AG20443 (cell line): ENCODE data around the gene CHMP6.
A peak's percentile ranks its signal among the peaks of the same experiment; 100 is the strongest.
"Not testable (repeated sequence)": the region's sequence is repeated elsewhere in the genome, so short reads cannot be mapped to it uniquely, and the experiment has no call there.

ENCODE experiments used
- DNase-seq: peaks from one replicate; pipeline ENCODE4 v3.0.0; 2012; ENCODE audit warnings: low spot score, mixed read lengths

CHMP6 gene

DNA sequence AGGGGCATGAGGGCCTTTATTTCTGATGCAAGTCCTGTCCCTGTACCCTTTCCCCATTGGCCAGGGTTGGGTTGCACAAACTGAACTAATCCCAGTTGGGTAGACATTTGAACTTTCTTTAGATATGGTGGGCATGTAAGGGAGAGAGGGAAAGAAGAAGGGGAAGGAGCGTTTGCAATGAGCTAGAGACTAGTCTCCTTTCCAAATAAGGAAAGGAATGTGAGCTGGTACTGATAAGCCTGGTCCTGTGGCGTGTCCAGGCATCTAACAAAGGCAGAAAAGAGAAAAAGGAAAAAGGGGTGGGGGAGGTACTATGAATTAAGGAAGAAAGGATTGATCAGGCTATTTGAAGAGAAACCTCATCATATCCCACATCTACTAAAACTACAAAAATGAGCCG lies 20.3 kb downstream of the CHMP6 start:
- no peak for DNase-seq

- no peak for DNase-seq
Measured at GRCh38 chr17:81012574-81013447, 21.2 kb downstream of the CHMP6 start.

DNA sequence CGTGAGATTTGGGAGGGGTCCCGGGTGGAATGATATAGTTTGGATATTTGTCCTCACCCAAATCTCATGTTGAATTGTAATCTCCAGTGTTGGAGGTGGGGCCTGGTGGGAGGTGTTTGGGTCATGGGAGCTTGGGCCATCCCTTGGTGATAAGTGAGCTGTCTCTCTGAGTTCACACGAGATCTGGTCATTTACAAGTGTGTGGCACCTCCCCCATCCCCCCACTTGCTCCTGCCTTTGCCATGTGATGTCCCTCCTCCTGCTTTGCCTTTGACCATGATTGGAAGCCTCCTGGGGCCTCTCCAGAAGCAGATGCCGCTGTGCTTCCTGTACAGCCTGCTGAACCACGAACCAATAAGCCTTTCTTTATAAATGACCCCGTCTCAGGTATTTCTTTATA lies 22.0 kb downstream of the CHMP6 start:
- DNase-seq: no peak

DNA sequence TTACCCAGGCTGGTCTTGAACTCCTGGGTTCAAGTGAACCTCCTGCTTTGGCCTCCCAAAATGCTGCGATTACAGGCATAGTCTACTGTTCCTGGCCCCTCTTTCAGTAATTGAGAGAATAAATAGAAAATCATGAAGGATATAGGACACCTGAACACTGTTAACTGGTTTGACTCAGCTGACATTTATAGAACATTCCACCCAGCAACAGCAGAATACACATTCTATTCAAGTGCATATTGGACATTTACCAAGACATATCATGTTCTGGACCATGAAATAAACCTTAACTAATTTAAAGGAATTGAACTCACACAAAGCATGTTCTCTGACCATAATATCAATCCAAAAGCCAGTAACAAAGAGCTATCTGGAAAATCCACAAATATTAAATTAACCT lies 23.5 kb downstream of the CHMP6 start:
- no peak for DNase-seq

GRCh38 chr17:81016575-81016974 lies 24.9 kb downstream of the CHMP6 start:
- no peak for DNase-seq

GRCh38 chr17:81017330-81017729 lies 25.7 kb downstream of the CHMP6 start:
- DNase-seq: not testable (repeated sequence)

- DNase-seq: peak; percentile 55
Measured at GRCh38 chr17:81018044-81018802, 26.6 kb downstream of the CHMP6 start.

DNA sequence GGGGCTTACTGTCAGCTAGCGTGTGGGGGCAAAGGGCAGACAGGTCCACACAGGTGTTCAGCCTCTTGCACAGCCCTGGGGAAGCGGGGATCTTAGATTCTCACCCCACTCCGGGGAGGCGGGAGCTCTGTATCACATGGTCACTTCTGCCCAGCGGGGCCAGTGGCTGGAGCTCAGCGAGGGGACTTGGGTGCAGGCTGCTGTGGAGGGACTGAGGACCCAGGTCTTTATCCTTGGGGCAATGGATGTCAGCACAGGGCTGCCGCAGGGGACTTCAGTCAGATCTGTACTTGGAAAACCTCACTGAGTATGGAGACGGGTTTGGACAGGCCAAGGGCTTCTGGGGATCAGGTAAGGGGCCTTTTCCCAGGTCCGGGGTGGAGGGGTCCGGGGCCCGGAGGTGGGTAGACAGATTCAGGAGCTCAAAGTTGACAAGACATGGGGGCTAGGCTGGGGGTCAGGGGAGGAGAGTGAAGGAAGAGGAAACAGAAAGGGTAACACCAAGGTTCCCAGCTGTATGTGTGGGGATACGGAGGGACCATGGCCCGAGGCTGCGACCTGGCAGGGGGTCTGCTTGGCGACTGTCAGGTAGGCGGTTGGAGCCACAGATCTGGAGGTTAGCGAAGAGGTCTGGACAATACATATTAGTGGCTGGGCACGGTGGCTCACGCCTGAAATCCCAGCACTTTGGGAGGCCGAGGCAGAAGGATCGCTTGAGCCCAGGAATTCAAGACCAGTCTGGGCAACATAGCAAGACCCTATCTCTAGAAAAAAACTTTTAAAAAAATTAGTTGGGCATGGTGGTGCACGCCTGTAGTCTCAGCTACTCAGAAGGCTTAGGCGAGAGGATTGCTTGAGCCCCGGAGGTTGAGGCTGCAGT lies 28.2 kb downstream of the CHMP6 start:
- no peak for DNase-seq

DNA sequence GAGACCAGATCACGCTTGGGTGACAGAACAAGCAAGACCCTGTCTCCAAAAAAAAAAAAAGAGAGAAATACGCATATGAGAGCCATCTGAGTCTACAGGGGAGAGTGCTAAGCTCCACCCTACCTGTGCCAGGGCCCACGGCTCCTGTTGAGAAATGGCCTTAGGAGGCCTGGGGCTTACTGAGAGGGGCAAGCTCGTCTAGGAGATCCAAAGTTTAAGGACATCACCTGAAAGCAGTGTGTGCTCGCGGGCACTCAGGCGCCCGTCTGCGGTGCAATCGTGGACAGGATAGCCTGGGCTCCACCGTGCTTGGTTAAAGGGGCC lies 28.8 kb downstream of the CHMP6 start:
- no peak for DNase-seq

GRCh38 chr17:81020767-81021497 lies 29.3 kb downstream of the CHMP6 start:
- peak; percentile 84 for DNase-seq

DNA sequence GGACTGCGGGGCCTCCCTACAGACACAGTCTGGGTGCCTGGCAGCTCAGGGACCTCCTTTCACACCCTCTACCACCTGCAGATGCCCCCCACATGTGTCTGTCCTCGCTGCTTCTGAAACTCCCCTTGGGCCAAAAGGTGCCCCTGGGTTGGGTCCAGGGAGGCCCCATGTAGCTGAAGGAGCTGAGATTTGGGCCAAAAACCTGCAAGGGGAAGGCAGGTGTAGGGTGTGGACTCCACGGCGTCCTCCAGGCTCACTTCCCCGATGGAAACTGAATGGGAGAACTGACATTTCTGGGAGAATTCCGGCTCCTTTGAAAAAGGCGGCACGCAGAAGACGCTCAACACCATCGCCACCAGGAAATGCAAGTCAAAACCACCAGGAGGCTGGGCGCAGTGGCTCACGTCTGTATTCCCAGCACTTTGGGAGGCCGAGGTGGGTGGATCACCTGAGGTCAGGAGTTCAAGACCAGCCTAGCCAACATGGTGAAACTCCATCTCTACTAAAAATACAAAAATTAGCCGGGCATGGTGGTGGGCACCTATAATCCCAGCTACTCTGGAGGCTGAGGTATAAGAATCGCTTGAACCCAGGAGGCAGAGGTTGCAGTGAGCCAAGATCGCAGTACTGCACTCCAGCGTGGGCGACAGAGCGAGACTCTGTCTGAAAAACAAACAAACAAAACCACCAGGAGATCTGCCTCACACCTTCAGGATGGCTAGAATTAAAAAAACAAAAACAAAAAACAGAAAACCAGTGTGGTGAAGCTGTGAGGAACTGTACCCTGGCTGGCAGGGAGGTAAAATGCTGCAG lies 30.1 kb downstream of the CHMP6 start:
- DNase-seq: no peak

DNA sequence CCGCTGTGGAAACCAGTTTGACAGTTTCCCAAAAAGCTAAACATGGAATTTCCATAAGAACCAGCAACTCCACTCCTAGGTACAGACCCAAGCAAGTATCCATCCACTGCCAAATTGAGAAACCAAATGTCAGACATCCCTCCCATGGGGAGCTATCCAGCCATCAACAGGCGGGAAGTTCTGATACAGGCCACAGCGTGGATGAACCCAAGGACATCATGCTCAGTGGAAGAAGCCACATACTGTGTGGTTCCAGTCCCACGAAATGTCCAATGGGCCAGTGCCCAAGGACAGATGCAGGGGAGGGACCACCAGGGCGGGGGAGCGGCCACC lies 30.7 kb downstream of the CHMP6 start:
- no peak for DNase-seq

- DNase-seq: no peak
Measured at GRCh38 chr17:81025065-81025740, 33.6 kb downstream of the CHMP6 start.

DNA sequence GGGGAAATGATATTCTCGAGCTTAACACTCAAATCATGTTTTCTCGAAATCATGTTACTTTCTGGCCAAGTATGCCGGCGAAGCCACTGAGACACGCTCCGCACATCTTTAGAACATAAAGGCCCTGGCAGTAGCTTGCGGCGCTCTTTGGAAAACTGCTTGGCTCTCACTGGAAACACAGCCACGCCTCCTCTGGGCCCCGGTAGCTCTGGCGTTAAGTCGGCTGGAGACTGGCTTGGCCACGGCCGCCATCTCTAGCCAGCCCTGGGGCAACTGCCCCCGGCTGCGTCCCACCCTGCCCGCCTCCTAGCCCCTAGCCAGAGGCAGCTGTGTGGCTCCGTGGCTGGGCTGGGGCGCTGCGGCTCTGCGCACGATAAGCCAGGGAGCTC lies 34.1 kb downstream of the CHMP6 start:
- DNase-seq: peak; percentile 41

GRCh38 chr17:81026266-81027036 lies 34.8 kb downstream of the CHMP6 start:
- no peak for DNase-seq

DNA sequence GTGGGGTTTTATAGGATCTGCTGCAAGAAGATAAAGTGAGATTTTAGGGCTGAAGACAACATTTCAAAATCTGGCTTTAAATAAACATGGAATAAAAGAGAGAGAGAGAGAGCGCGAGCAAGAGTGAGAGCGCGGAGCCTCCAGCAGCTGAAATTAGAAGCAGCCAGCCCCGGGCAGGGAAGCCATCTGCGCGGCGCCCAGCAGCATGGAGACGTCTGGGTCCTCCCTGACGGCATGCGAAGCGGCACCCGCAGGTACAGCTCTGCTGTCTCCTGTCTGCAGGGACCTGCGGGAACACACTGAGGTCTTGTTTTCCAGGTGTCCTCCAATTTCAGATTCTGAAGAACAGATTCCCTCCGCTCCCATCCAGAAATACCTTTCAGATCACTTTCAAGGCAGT lies 35.4 kb downstream of the CHMP6 start:
- peak; percentile 37 for DNase-seq

GRCh38 chr17:81027591-81028505 lies 36.2 kb downstream of the CHMP6 start:
- DNase-seq: no peak

DNA sequence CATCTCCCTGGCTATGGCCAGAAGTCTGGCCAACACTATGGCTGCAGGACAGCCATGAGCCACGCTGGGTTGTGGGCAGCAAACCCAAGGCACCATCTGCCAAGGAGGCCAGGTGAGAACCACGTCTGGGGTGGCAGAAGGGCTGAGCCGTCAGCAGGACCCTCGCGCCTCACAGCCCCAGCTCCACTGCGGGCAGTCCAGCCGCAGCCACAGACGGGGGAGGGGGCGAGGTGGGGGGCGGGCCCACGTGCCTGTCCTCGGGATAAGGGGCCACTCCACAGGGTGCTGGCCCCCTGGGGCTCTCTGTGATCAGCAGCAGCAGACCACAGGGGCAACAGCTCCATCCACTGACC lies 36.8 kb downstream of the CHMP6 start:
- DNase-seq: no peak

GRCh38 chr17:81029859-81030258 lies 38.2 kb downstream of the CHMP6 start:
- no peak for DNase-seq
